Calu3 (cell line): ENCODE measurements around the gene ELOVL1. TPM values are rescaled to one million over a fixed set of nuclear protein-coding genes. Genes with fewer than 3 reads are reported as not detected.
A peak's percentile ranks its signal among the peaks of the same experiment; 100 is the strongest.

Source experiments
- BruUV-seq: library from RNA; stranded (reverse); fragments of 400-500 nt; replicated peaks from 2 replicates; lab custom pipeline; 2021; lab: Mats Ljungman, UMichigan
- CTCF ChIA-PET: fragments of 300-600 bp; sonication (Branson Sonifier 250); formaldehyde crosslinking; loops from one replicate; lab custom pipeline; 2022; ENCODE audit warnings: antibody characterized with exemption; lab: Charles Lee
- DNase-seq: peaks from one replicate; pipeline ENCODE4 v3.0.0; 2022
- H3K27ac Mint-ChIP-seq: one replicate; pipeline ENCODE4 v1.8.0; 2022; ENCODE audit warnings: mixed read lengths; ENCODE audit not compliant: unreplicated experiment
- H3K27me3 Mint-ChIP-seq: one replicate; pipeline ENCODE4 v1.8.0; 2022; ENCODE audit warnings: mixed read lengths; ENCODE audit not compliant: unreplicated experiment
- H3K36me3 Mint-ChIP-seq: one replicate; pipeline ENCODE4 v1.8.0; 2022; ENCODE audit warnings: mild to moderate bottlenecking, moderate library complexity, mixed read lengths; ENCODE audit not compliant: insufficient read depth, unreplicated experiment
- H3K4me1 Mint-ChIP-seq: one replicate; pipeline ENCODE4 v1.8.0; 2022; ENCODE audit warnings: mild to moderate bottlenecking, low read depth, mixed read lengths; ENCODE audit not compliant: unreplicated experiment
- H3K4me3 Mint-ChIP-seq: one replicate; pipeline ENCODE4 v1.8.0; 2022; ENCODE audit warnings: mild to moderate bottlenecking, low read depth, moderate library complexity, mixed read lengths; ENCODE audit not compliant: unreplicated experiment
- H3K9me3 Mint-ChIP-seq: one replicate; pipeline ENCODE4 v1.8.0; 2022; ENCODE audit warnings: low read depth, mixed read lengths; ENCODE audit not compliant: unreplicated experiment
- intact Hi-C: fragments of 100-400 bp; cut with micrococcal nuclease; formaldehyde crosslinking; loops from one replicate; pipeline ENCODE4 v1.10.0; 2022; ENCODE audit not compliant: unreplicated experiment
- total RNA-seq: library from RNA; stranded (reverse); gene quantifications from 2 replicates; pipeline ENCODE4 v1.2.3, GENCODE V29; 2022
- TF ChIP-seq, protein P1 (sequence below): fragments of 200-600 bp; IDR thresholded peaks from one replicate; pipeline ENCODE4 v1.8.0; 2022; ENCODE audit warnings: antibody characterized with exemption; ENCODE audit not compliant: unreplicated experiment

ELOVL1 gene
- total RNA-seq, 1 experiment from 2014 or later = 107 TPM

- Mint-ChIP-seq H3K4me1 (peaks cover 25% of the 10 kb centered on the region), H3K27me3 (no peaks in the 10 kb centered on the region), H3K36me3 (peaks cover 28% of the 10 kb centered on the region), H3K4me3 (no peak overlapping the region), H3K27ac (peak overlapping the region; percentile 2), H3K9me3 (no peaks in the 10 kb centered on the region)
- intact Hi-C loops = no loop called here
- TF ChIP-seq, protein P1, sequence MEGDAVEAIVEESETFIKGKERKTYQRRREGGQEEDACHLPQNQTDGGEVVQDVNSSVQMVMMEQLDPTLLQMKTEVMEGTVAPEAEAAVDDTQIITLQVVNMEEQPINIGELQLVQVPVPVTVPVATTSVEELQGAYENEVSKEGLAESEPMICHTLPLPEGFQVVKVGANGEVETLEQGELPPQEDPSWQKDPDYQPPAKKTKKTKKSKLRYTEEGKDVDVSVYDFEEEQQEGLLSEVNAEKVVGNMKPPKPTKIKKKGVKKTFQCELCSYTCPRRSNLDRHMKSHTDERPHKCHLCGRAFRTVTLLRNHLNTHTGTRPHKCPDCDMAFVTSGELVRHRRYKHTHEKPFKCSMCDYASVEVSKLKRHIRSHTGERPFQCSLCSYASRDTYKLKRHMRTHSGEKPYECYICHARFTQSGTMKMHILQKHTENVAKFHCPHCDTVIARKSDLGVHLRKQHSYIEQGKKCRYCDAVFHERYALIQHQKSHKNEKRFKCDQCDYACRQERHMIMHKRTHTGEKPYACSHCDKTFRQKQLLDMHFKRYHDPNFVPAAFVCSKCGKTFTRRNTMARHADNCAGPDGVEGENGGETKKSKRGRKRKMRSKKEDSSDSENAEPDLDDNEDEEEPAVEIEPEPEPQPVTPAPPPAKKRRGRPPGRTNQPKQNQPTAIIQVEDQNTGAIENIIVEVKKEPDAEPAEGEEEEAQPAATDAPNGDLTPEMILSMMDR = no peak
- CTCF ChIA-PET = interaction anchor here (0.5 kb wide), 1 partner anchor 137 kb away, joined by 4 read pairs; no protein-coding TSS in a partner anchor
- no peak for DNase-seq
- BruUV-seq = no TSS peak
Observed at GRCh38 chr1:43386676-43387075, 18.9 kb upstream of the ELOVL1 start.

DNA sequence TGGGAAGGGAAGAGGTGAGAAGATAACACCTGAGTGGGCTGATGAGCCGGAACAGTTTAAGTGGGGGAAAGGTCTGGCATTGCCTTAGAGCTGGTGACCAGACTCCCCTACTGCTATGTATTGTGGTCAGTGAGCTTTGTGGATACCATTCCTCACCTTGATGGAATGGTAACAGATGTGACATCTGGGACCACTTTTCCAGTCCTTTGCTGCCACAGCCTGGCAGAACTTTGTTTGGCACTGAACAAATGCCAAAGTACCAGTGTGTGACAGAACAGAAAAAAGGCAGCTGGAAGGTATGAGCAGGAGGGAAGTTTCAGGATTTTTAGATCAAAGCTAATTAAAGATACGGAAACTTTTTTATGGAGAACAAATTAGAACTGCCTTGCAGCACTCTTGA, 15.6 kb upstream of the ELOVL1 start:
- TF ChIP-seq, protein P1 = no peak
- no peaks in the 10 kb centered on the region for H3K9me3 Mint-ChIP-seq

GRCh38 chr1:43382027-43382779, 14.4 kb upstream of the ELOVL1 start:
- no peak overlapping the region for H3K27ac Mint-ChIP-seq
- H3K9me3 Mint-ChIP-seq = no peaks in the 10 kb centered on the region
- H3K27me3 Mint-ChIP-seq = no peaks in the 10 kb centered on the region
- no peak overlapping the region for H3K4me3 Mint-ChIP-seq
- no TSS peak for BruUV-seq
- DNase-seq = no peak
- TF ChIP-seq, protein P1 = no peak
- peaks cover 9% of the 10 kb centered on the region for H3K36me3 Mint-ChIP-seq
- CTCF ChIA-PET = interaction anchor here (0.9 to 1.8 kb wide), 2 partner anchors 37 to 155 kb away, joined by 4 to 15 read pairs; no protein-coding TSS in a partner anchor
- intact Hi-C loops = loop anchor here (5.0 kb wide), 1 partner anchor 155 kb away; no protein-coding TSS in a partner anchor
- H3K4me1 Mint-ChIP-seq = no peaks in the 10 kb centered on the region

More for the DNA sequence above, 15.6 kb upstream of the ELOVL1 start:
- no TSS peak for BruUV-seq
- Mint-ChIP-seq H3K27ac (no peak overlapping the region), H3K4me3 (no peak overlapping the region), H3K4me1 (peaks cover 10% of the 10 kb centered on the region), H3K27me3 (no peaks in the 10 kb centered on the region), H3K36me3 (peaks cover 9% of the 10 kb centered on the region)
- no peak for DNase-seq
- CTCF ChIA-PET = interaction anchor here (0.8 to 1.8 kb wide), 7 partner anchors 10 to 156 kb away, joined by 3 to 15 read pairs (median 4); partner anchors contain the start of gene C1orf210
- intact Hi-C loops = loop anchor here (5.0 kb wide), 1 partner anchor 156 kb away; no protein-coding TSS in a partner anchor

DNA sequence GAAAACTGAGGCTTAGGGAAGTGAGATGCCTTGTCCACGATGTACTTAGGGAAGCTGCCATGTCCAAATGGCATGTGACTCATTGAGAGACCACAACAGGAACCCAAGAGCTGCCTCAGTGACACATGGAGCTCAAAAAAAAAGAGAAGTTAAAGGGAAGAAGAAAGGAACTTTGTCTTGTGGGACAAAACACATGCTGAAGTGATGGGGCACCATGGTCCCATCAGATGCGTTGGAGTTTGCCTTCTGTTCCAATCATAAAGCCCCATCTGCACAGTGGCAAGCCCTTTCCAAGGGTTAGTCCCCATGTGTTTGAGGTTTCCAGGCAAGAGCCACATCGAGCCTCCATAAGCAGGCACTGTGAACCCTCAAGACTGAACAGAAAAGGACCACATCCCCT, 13.8 kb upstream of the ELOVL1 start:
- no TSS peak for BruUV-seq
- TF ChIP-seq, protein P1 = no peak
- CTCF ChIA-PET = interaction anchor here (0.9 kb wide), 1 partner anchor 37 kb away, joined by 4 read pairs; no protein-coding TSS in a partner anchor
- Mint-ChIP-seq H3K4me1 (no peaks in the 10 kb centered on the region), H3K9me3 (no peaks in the 10 kb centered on the region), H3K36me3 (peaks cover 11% of the 10 kb centered on the region), H3K4me3 (no peak overlapping the region), H3K27ac (no peak overlapping the region), H3K27me3 (no peaks in the 10 kb centered on the region)
- DNase-seq = no peak
- intact Hi-C loops = loop anchor here (5.0 kb wide), 1 partner anchor 154 kb away; no protein-coding TSS in a partner anchor
